GM12878 (cell line): ENCODE measurements around the gene FLII. TPM values are rescaled to one million over a fixed set of nuclear protein-coding genes. Genes with fewer than 3 reads are reported as not detected.

Experiments
- ATAC-seq: fragments of 200-7000 bp; cut with Tn5 transposase; 3 replicates; pipeline ENCODE4 v1.9.1; 2020; ENCODE audit warnings: mild to moderate bottlenecking, moderate library complexity
- BruUV-seq: library from RNA; stranded (reverse); fragments of 400-500 nt; replicated peaks from 2 replicates; lab custom pipeline; 2021; lab: Mats Ljungman, UMichigan
- CTCF ChIA-PET: fragments of 300-600 bp; sonication (Branson Sonifier 250); formaldehyde crosslinking; extraction: SDS; loops from one replicate; lab custom pipeline; 2021; ENCODE audit warnings: inconsistent platforms; lab: Yijun Ruan, JAX
- POLR2A ChIA-PET: fragments of 350-600 bp; formaldehyde crosslinking; extraction: SDS; loops from one replicate; lab custom pipeline; 2021; ENCODE audit warnings: inconsistent platforms; lab: Charles Lee
- RAD21 ChIA-PET: fragments of 300-600 bp; sonication (Branson Sonifier 250); formaldehyde crosslinking; loops from one replicate; lab custom pipeline; 2023; ENCODE audit warnings: antibody characterized with exemption; ENCODE audit not compliant: unreplicated experiment; lab: Charles Lee
- SMC1A ChIA-PET: fragments of 300-600 bp; sonication (Branson Sonifier 250); formaldehyde crosslinking; loops from one replicate; lab custom pipeline; 2023; ENCODE audit not compliant: unreplicated experiment, uncharacterized antibody; lab: Charles Lee
- DNase-seq: peaks from one replicate; pipeline ENCODE4 v3.0.0-alpha.2; 2011; ENCODE audit warnings: low read depth, low spot score
- FAIRE-seq: peaks from 3 replicates; lab custom pipeline; 2011; peaks lifted over from hg19 to GRCh38; lab: Jason Lieb, UNC
- H2AFZ ChIP-seq: 2 replicates; pipeline ENCODE4 v1.6.0; 2011; ENCODE audit warnings: low read depth, low read length, control low read depth; ENCODE audit not compliant: control insufficient read depth
- H3K27ac ChIP-seq: 2 replicates; pipeline ENCODE4 v1.5.1; 2011; ENCODE audit warnings: control low read depth; ENCODE audit not compliant: control insufficient read depth, insufficient read depth
- H3K27me3 ChIP-seq, 2 experiments: replicated peaks in 1 of 2; 2 replicates each; pipeline versions ENCODE4 v1.6.0 to v1.6.1; 2011; ENCODE audit warnings: low read length in 1 of 2; ENCODE audit not compliant: control insufficient read depth in 2 of 2, insufficient read depth in 2 of 2
- H3K36me3 ChIP-seq, 2 experiments: 2 replicates each; pipeline ENCODE4 v1.5.1; 2011; ENCODE audit warnings: low read length in 1 of 2; ENCODE audit not compliant: control insufficient read depth in 2 of 2, insufficient read depth in 2 of 2
- H3K4me1 ChIP-seq: 2 replicates; pipeline ENCODE4 v1.6.1; 2011; ENCODE audit warnings: mild to moderate bottlenecking, low read length, moderate library complexity, mixed read lengths; ENCODE audit not compliant: control insufficient read depth, insufficient read depth
- H3K4me2 ChIP-seq: 2 replicates; pipeline ENCODE4 v1.6.0; 2011; ENCODE audit warnings: control low read depth; ENCODE audit not compliant: control insufficient read depth, insufficient read depth
- H3K4me3 ChIP-seq: fragments of 200-600 bp; sonication (generic); 2 replicates; pipeline ENCODE4 v1.5.1; 2016
- H3K79me2 ChIP-seq: 2 replicates; pipeline ENCODE4 v1.6.0; 2011; ENCODE audit warnings: low read length; ENCODE audit not compliant: control insufficient read depth, insufficient read depth
- H3K9ac ChIP-seq: 2 replicates; pipeline ENCODE4 v1.8.0; 2011; ENCODE audit warnings: low read length, control low read depth, mixed read lengths; ENCODE audit not compliant: control insufficient read depth, insufficient read depth
- H3K9me3 ChIP-seq: replicated peaks from 3 replicates; pipeline ENCODE4 v1.5.1; 2011; ENCODE audit warnings: mild to moderate bottlenecking, low read length; ENCODE audit not compliant: control insufficient read depth, insufficient read depth
- H4K20me1 ChIP-seq: 2 replicates; pipeline ENCODE4 v1.6.0; 2011; ENCODE audit not compliant: control insufficient read depth, insufficient read depth
- CTCF ChIP-seq, 3 experiments: IDR thresholded peaks in 2 of 3; conservative IDR thresholded peaks in 1 of 3; 2 replicates each; pipeline ENCODE4 v1.5.1; 2011; ENCODE audit warnings: low read depth in 3 of 3, low read length in 3 of 3, mild to moderate bottlenecking in 3 of 3, control low read depth in 2 of 3, moderate library complexity in 2 of 3, inconsistent platforms in 1 of 3, mixed read lengths in 1 of 3; ENCODE audit not compliant: control insufficient read depth in 2 of 3, insufficient read depth in 1 of 3; ENCODE audit errors: extremely low read depth in 1 of 3
- DPF2 ChIP-seq: fragments of 450-650 bp; IDR thresholded peaks from 2 replicates; pipeline ENCODE4 v1.6.1; 2017; ENCODE audit warnings: mild to moderate bottlenecking
- MAX ChIP-seq: IDR thresholded peaks from 2 replicates; pipeline ENCODE4 v1.6.1; 2012; ENCODE audit warnings: low read depth, low read length, improper control_type of control experiment
- POU2F2 ChIP-seq: IDR thresholded peaks from 3 replicates; pipeline ENCODE4 v1.6.1; 2011; ENCODE audit warnings: low read depth, mild to moderate bottlenecking, low read length, borderline replicate concordance
- RAD21 ChIP-seq: IDR thresholded peaks from 2 replicates; pipeline ENCODE4 v1.6.1; 2011; ENCODE audit warnings: mild to moderate bottlenecking, low read depth, low read length, moderate library complexity; ENCODE audit not compliant: insufficient read depth
- RAD51 ChIP-seq: fragments of 450-650 bp; IDR thresholded peaks from 2 replicates; pipeline ENCODE4 v1.6.1; 2016; ENCODE audit warnings: moderate library complexity, mild to moderate bottlenecking, inconsistent platforms
- SMAD5 ChIP-seq: IDR thresholded peaks from 2 replicates; pipeline ENCODE4 v1.6.1; 2016; ENCODE audit warnings: antibody characterized with exemption, low read depth
- SMARCA5 ChIP-seq: fragments of 450-650 bp; IDR thresholded peaks from 2 replicates; pipeline ENCODE4 v1.6.1; 2017; ENCODE audit warnings: mild to moderate bottlenecking
- SMC3 ChIP-seq: IDR thresholded peaks from 2 replicates; pipeline ENCODE4 v1.6.1; 2011; ENCODE audit warnings: low read length, improper control_type of control experiment, borderline replicate concordance
- ZBED1 ChIP-seq: IDR thresholded peaks from 2 replicates; pipeline ENCODE4 v1.6.1; 2016; ENCODE audit warnings: borderline replicate concordance
- WGBS: methylation state at CpG from one replicate; pipeline ENCODE4 v1.1.6; 2016; ENCODE audit warnings: low lambda C conversion rate; ENCODE audit not compliant: insufficient replicate concordance, insufficient coverage; ENCODE audit errors: missing lambda C conversion rate; 5-methylcytosine and 5-hydroxymethylcytosine counted together
- in situ Hi-C: fragments of 300-500 bp; cut with MboI; formaldehyde crosslinking; loops from 9 replicates; pipeline ENCODE4 v1.14.3; 2018; ENCODE audit warnings: mixed read lengths
- intact Hi-C: fragments of 100-400 bp; cut with micrococcal nuclease; formaldehyde crosslinking; loops from one replicate; pipeline ENCODE4 v1.14.2; 2022; ENCODE audit not compliant: unreplicated experiment
- polyA plus RNA-seq, 11 experiments: library from polyadenylated mRNA; depleted of rRNA in 4 of 11; unstranded in 6 of 11; stranded (reverse) in 5 of 11; fragments of >200 nt; fragmentation: Nextera tagmentation in 4 of 11; fragmentation: Illumina TruSeq in 1 of 11; extraction: Ambion mirVana in 4 of 11; extraction: Trizol in 1 of 11; gene quantifications; 1 replicate in 1 of 11; 2 replicates in 10 of 11; pipeline versions ENCODE4 v1.2.1 to v1.2.3, GENCODE V29; 2011 to 2016; ENCODE audit warnings: inconsistent platforms in 2 of 11, missing spikeins in 2 of 11, low read depth in 1 of 11
- total RNA-seq, 4 experiments: library from RNA; depleted of rRNA in 3 of 4; stranded (reverse); fragments of >200 nt in 3 of 4; fragmentation: Illumina TruSeq in 1 of 4; extraction: Trizol in 1 of 4; gene quantifications; 2 replicates each; pipeline versions ENCODE4 v1.2.1 to v1.2.3, GENCODE V29; 2013 to 2021

Gene FLII
- total and polyA plus RNA-seq, 10 of the 15 experiments (the other 5 are each of a cell fraction or from before 2014, with no cell fraction given) = 22.2 to 200 (median 121) TPM

- FAIRE-seq = no peak
Measured at GRCh38 chr17:18218756-18219415, 39.7 kb downstream of the FLII start.

GRCh38 chr17:18217412-18218015 is 41.0 kb downstream of the FLII start:
- Histone ChIP-seq H3K27ac (no peak overlapping the region), H3K4me3 (no peak overlapping the region), H3K4me2 (no peak overlapping the region), H3K9me3 (no peaks in the 10 kb centered on the region), H3K4me1 (peaks cover 10% of the 10 kb centered on the region), H2AFZ (no peak overlapping the region), H4K20me1 (no peaks in the 10 kb centered on the region), H3K27me3 (no peaks in the 10 kb centered on the region), H3K79me2 (no peaks in the 10 kb centered on the region), H3K9ac (no peak overlapping the region), H3K36me3 (no peaks in the 10 kb centered on the region)
- peak; percentile 94 for FAIRE-seq
- intact Hi-C loops (loop anchor here (2.0 kb wide), 1 partner anchor 77 kb away; no protein-coding TSS in a partner anchor), in situ Hi-C loops (no loop called here)
- DNase-seq = peak; percentile 2
- POLR2A ChIA-PET = no interaction called here
- RAD21 ChIA-PET = interaction anchor here (1.0 kb wide), 1 partner anchor 32 kb away, joined by 3 read pairs; no protein-coding TSS in a partner anchor
- ATAC-seq = peak; percentile 96
- CTCF ChIA-PET = interaction anchor here (0.9 to 4.1 kb wide), 8 partner anchors 16 to 346 kb away, joined by 3 to 24 read pairs (median 5); no protein-coding TSS in a partner anchor
- BruUV-seq = no TSS peak
- SMC1A ChIA-PET = interaction anchor here (1.0 to 2.7 kb wide), 3 partner anchors 29 to 76 kb away, joined by 3 to 9 read pairs (median 3); no protein-coding TSS in a partner anchor
- WGBS = 0% methylated on average over 5 of the region's 6 CpGs
- TF ChIP-seq RAD51 (no peak), SMAD5 (no peak), CTCF (IDR thresholded peaks at IDR 0.05 in 2 of 3, conservative IDR thresholded peaks at IDR 0.05 in 1 of 3; ENCODE audit: control insufficient read depth in 2 of 3, extremely low read depth in 1 of 3, insufficient read depth in 1 of 3, low read depth in 3 of 3, low read length in 3 of 3) (peak; percentile 94 to 99 (median 96)), RAD21 (peak; percentile 79), DPF2 (no peak)

More at GRCh38 chr17:18218756-18219415, 39.7 kb downstream of the FLII start:
- Histone ChIP-seq H3K79me2 (no peaks in the 10 kb centered on the region), H2AFZ (no peak overlapping the region), H3K9me3 (no peaks in the 10 kb centered on the region), H3K4me1 (peaks cover 10% of the 10 kb centered on the region), H3K27me3 (no peaks in the 10 kb centered on the region), H4K20me1 (no peaks in the 10 kb centered on the region), H3K4me3 (no peak overlapping the region), H3K4me2 (no peak overlapping the region), H3K27ac (no peak overlapping the region), H3K9ac (no peak overlapping the region), H3K36me3 (no peaks in the 10 kb centered on the region)
- POLR2A ChIA-PET = no interaction called here
- no peak for ATAC-seq
- DNase-seq = no peak
- SMC1A ChIA-PET = interaction anchor here (0.7 to 2.7 kb wide), 3 partner anchors 24 to 77 kb away, joined by 3 to 9 read pairs (median 3); no protein-coding TSS in a partner anchor
- TF ChIP-seq SMARCA5 (no peak), SMC3 (no peak), DPF2 (no peak), POU2F2 (no peak), ZBED1 (no peak), MAX (no peak)
- BruUV-seq = no TSS peak
- intact Hi-C loops (no loop called here), in situ Hi-C loops (no loop called here)
- CTCF ChIA-PET = interaction anchor here (1.8 to 4.1 kb wide), 3 partner anchors 20 to 82 kb away, joined by 4 to 24 read pairs (median 7); no protein-coding TSS in a partner anchor
- WGBS = 62% methylated on average over 4 of the region's 4 CpGs
- RAD21 ChIA-PET = interaction anchor here (1.0 kb wide), 1 partner anchor 31 kb away, joined by 3 read pairs; no protein-coding TSS in a partner anchor
